HepG2 (cell line): Measurements from ENCODE around the gene DLL3. TPM values are rescaled to one million over a fixed set of nuclear protein-coding genes. Genes with fewer than 3 reads are reported as not detected.

ENCODE experiments used
- ATAC-seq: fragments of 200-7000 bp; cut with Tn5 transposase; 3 replicates; pipeline ENCODE4 v1.9.1; 2020; ENCODE audit warnings: mild to moderate bottlenecking, moderate library complexity
- BruUV-seq: library from RNA; stranded (reverse); fragments of 400-500 nt; replicated peaks from 2 replicates; lab custom pipeline; 2021; lab: Mats Ljungman, UMichigan
- CTCF ChIA-PET: fragments of 300-600 bp; formaldehyde crosslinking; extraction: SDS; loops from one replicate; lab custom pipeline; 2021; ENCODE audit warnings: low total read pairs, inconsistent platforms, low intra/inter-chr PET ratio; lab: Yijun Ruan, JAX
- POLR2A ChIA-PET: fragments of 350-600 bp; sonication (Branson Sonifier 250); formaldehyde crosslinking; loops from one replicate; lab custom pipeline; 2020; ENCODE audit warnings: antibody characterized with exemption, inconsistent platforms; lab: Yijun Ruan, JAX
- DNase-seq: peaks from one replicate; pipeline ENCODE4 v3.0.0-alpha.2; 2015; ENCODE audit warnings: low spot score
- FAIRE-seq: peaks from 3 replicates; lab custom pipeline; 2011; peaks lifted over from hg19 to GRCh38; lab: Jason Lieb, UNC
- H2AFZ ChIP-seq: one replicate; pipeline ENCODE4 v1.6.1; 2011; ENCODE audit warnings: low read length, inconsistent platforms
- H3K27ac ChIP-seq: fragments of 300-600 bp; 3 replicates; pipeline ENCODE4 v1.8.0; 2011; ENCODE audit warnings: mixed run types, mild to moderate bottlenecking, mixed read lengths, low read length, inconsistent platforms; ENCODE audit not compliant: insufficient read depth; ENCODE audit errors: extremely low read length
- H3K27me3 ChIP-seq, 2 experiments: fragments of 200-600 bp in 1 of 2; 2 replicates in 1 of 2; 3 replicates in 1 of 2; pipeline versions ENCODE4 v1.6.0 to v1.8.0; 2011; ENCODE audit warnings: low read length in 2 of 2, mild to moderate bottlenecking in 2 of 2, moderate library complexity in 2 of 2, inconsistent platforms in 1 of 2; ENCODE audit not compliant: insufficient read depth in 2 of 2, control insufficient read depth in 1 of 2
- H3K36me3 ChIP-seq, 2 experiments: fragments of 200-600 bp in 1 of 2; replicated peaks in 1 of 2; 2 replicates in 1 of 2; 3 replicates in 1 of 2; pipeline versions ENCODE4 v1.5.1 to v1.8.0; 2011; ENCODE audit warnings: low read length in 2 of 2, inconsistent platforms in 1 of 2; ENCODE audit not compliant: insufficient read depth in 2 of 2, control insufficient read depth in 1 of 2
- H3K4me1 ChIP-seq: 2 replicates; pipeline ENCODE4 v1.5.1; 2012; ENCODE audit warnings: low read length, inconsistent platforms; ENCODE audit not compliant: insufficient read depth
- H3K4me2 ChIP-seq: 2 replicates; pipeline ENCODE4 v1.6.0; 2011; ENCODE audit warnings: low read depth, low read length, inconsistent platforms
- H3K4me3 ChIP-seq, 3 experiments: fragments of 200-600 bp in 1 of 3; sonication (generic), shearing (Covaris generic) in 1 of 3; replicated peaks in 1 of 3; 2 replicates each; pipeline ENCODE4 v1.5.1; 2011 to 2016; ENCODE audit warnings: low read length in 3 of 3, inconsistent platforms in 2 of 3, low read depth in 2 of 3, mild to moderate bottlenecking in 2 of 3, control low read depth in 1 of 3, mixed read lengths in 1 of 3; ENCODE audit not compliant: insufficient read depth in 1 of 3
- H3K79me2 ChIP-seq: one replicate; pipeline ENCODE4 v1.6.1; 2011; ENCODE audit warnings: low read length, inconsistent platforms; ENCODE audit not compliant: insufficient read depth
- H3K9ac ChIP-seq: 2 replicates; pipeline ENCODE4 v1.6.0; 2011; ENCODE audit warnings: mild to moderate bottlenecking, low read depth, low read length, inconsistent platforms; ENCODE audit not compliant: insufficient read depth
- H3K9me3 ChIP-seq: 2 replicates; pipeline ENCODE4 v1.5.1; 2012; ENCODE audit warnings: mild to moderate bottlenecking, low read length
- H4K20me1 ChIP-seq: 2 replicates; pipeline ENCODE4 v1.6.0; 2011; ENCODE audit warnings: inconsistent platforms, mild to moderate bottlenecking, low read length, moderate library complexity; ENCODE audit not compliant: insufficient read depth
- BRD4 ChIP-seq: sonication (generic); formaldehyde crosslinking; IDR thresholded peaks from 2 replicates; pipeline ENCODE4 v1.4.0; 2020; ENCODE audit warnings: missing genetic modification reagents
- HNRNPK ChIP-seq: fragments of 200-400 bp; formaldehyde crosslinking; IDR thresholded peaks from 2 replicates; pipeline ENCODE4 v1.6.1; 2018; ENCODE audit warnings: low read length, low read depth, moderate library complexity, mild to moderate bottlenecking; ENCODE audit not compliant: poor library complexity, severe bottlenecking
- RXRB ChIP-seq: IDR thresholded peaks from 2 replicates; pipeline ENCODE4 v1.6.1; 2016; ENCODE audit warnings: borderline replicate concordance, missing genetic modification reagents, missing compliant biosample characterization
- SMC3 ChIP-seq: IDR thresholded peaks from 2 replicates; pipeline ENCODE4 v1.6.1; 2011; ENCODE audit warnings: low read length, improper control_type of control experiment
- TBX2 ChIP-seq: sonication (generic); formaldehyde crosslinking; IDR thresholded peaks from 2 replicates; pipeline ENCODE4 v1.5.0; 2020; ENCODE audit warnings: missing genetic modification reagents, mild to moderate bottlenecking, borderline replicate concordance
- ZNF775 ChIP-seq: sonication (generic); formaldehyde crosslinking; IDR thresholded peaks from 2 replicates; pipeline ENCODE4 v1.4.0; 2020; ENCODE audit warnings: missing genetic modification reagents, mild to moderate bottlenecking, moderate library complexity, borderline replicate concordance
- WGBS: methylation state at CpG from one replicate; pipeline ENCODE4 v1.1.6; 2017; ENCODE audit warnings: low lambda C conversion rate; 5-methylcytosine and 5-hydroxymethylcytosine counted together
- in situ Hi-C: cut with HindIII; loops from 2 replicates; pipeline ENCODE4 v1.10.0; 2017; ENCODE audit warnings: low pct_unique_long_range_greater_than_20kb; ENCODE audit not compliant: extremely low pct_ligation_motif_present
- intact Hi-C: fragments of 100-400 bp; cut with micrococcal nuclease; formaldehyde crosslinking; loops from one replicate; pipeline ENCODE4 v1.10.0; 2022; ENCODE audit not compliant: unreplicated experiment
- polyA plus RNA-seq, 8 experiments: library from polyadenylated mRNA; depleted of rRNA in 3 of 8; stranded (reverse) in 7 of 8; unstranded in 1 of 8; fragments of >200 nt; fragmentation: Illumina TruSeq in 4 of 8; extraction: Trizol in 4 of 8; gene quantifications; 2 replicates each; pipeline versions ENCODE4 v1.2.1 to v1.2.3, GENCODE V29; 2011 to 2016; ENCODE audit warnings: low read depth in 4 of 8, missing spikeins in 1 of 8, mixed read lengths in 1 of 8; ENCODE audit not compliant: insufficient read depth in 1 of 8
- total RNA-seq, 5 experiments: library from RNA; depleted of rRNA; stranded (reverse); fragments of >200 nt; fragmentation: Illumina TruSeq; extraction: Trizol; gene quantifications; 2 replicates each; pipeline ENCODE4 v1.2.3, GENCODE V29; 2016; ENCODE audit warnings: low read depth in 1 of 5
- TF ChIP-seq, protein P1 (sequence below): IDR thresholded peaks from 2 replicates; pipeline ENCODE4 v1.6.1; 2016; ENCODE audit warnings: mild to moderate bottlenecking, missing biosample characterization, missing genetic modification reagents

DLL3 gene
- total and polyA plus RNA-seq, 2 of the 13 experiments (the other 11 are each of a cell fraction or from before 2014, with no cell fraction given), result 0.35 to 0.55 TPM

DNA sequence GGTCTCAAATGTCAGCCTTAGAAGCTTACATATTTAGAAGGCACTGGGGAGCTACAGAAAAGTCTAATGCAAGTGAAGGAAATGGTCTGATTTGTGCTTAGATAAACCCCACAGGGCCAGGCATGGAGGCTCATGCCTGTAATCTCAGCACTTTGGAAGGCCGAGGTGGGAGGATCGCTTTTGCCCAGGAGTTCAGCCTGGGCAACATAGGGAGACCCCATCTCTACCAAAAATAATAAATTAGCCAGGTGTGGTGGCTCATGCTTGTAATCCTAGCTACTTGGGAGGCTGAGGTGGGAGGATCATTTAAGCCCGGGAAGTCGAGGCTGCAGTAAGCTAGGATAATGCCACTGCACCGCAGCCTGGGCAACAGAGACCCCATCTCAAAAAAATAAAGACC is 2.7 kb upstream of the DLL3 start (continued):
- no peak for TF ChIP-seq ZNF775

DNA sequence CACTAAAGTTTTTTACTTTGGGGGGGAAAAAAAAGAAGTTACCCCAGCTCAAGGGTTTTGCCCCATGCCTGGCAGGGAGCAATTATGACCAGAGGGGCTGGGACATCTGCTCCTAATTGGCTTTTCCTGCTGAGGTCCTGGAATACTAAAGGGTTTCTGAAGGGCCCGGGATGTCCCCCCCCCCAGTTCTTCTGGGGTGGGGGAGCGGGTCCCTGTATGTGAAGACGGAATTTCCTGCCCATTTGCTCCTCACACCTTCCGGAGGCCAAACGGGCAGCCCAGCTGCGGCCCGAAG is 1.1 kb upstream of the DLL3 start:
- 0% methylated on average over 6 of the region's 7 CpGs for WGBS
- BruUV-seq, result no TSS peak
- H3K9ac ChIP-seq, result no peak overlapping the region
- H3K4me1 ChIP-seq, result peaks cover 24% of the 10 kb centered on the region
- no peak for FAIRE-seq
- in situ Hi-C loops, result loop anchor here (5.0 kb wide), 1 partner anchor 35 kb away; the partner anchor contains the start of gene EID2B
- H3K27ac ChIP-seq, result no peak overlapping the region
- no peaks in the 10 kb centered on the region for H4K20me1 ChIP-seq
- POLR2A ChIA-PET, result interaction anchor here (0.8 kb wide), 1 partner anchor 62 kb away, joined by 4 read pairs; the partner anchor contains the start of gene RPS16
- H3K9me3 ChIP-seq, result no peaks in the 10 kb centered on the region
- ATAC-seq, result no peak
- no peaks in the 10 kb centered on the region for H3K36me3 ChIP-seq
- peak overlapping the region; percentile 89 for H3K4me2 ChIP-seq
- H3K79me2 ChIP-seq, result no peaks in the 10 kb centered on the region
- DNase-seq, result no peak
- peaks cover 5 to 36% of the 10 kb centered on the region in 2 experiments; a peak in 4 of 5 replicates for H3K27me3 ChIP-seq
- intact Hi-C loops, result no loop called here
- TF ChIP-seq TBX2, result 0 out of 2 replicates have a peak, but pooled peaks have one; percentile 20
- TF ChIP-seq BRD4 (CRISPR knock-in tag), result no peak
- no peak; the same call in 1 of the 2 replicates for TF ChIP-seq SMC3
- TF ChIP-seq, protein P1, sequence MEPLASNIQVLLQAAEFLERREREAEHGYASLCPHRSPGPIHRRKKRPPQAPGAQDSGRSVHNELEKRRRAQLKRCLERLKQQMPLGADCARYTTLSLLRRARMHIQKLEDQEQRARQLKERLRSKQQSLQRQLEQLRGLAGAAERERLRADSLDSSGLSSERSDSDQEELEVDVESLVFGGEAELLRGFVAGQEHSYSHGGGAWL, result no peak
- 0 out of 2 replicates have a peak, but pooled peaks have one; percentile 17 for TF ChIP-seq RXRB
- TF ChIP-seq HNRNPK, result peak; percentile 46
- peak overlapping the region in 1 of 3 experiments; percentile 64; a peak in 1 of 6 replicates for H3K4me3 ChIP-seq
- CTCF ChIA-PET, result interaction anchor here (0.8 kb wide), 1 partner anchor 43 kb away, joined by 3 read pairs; no protein-coding TSS in a partner anchor
- no peak overlapping the region for H2AFZ ChIP-seq
